Stimulated activated CD8-positive, alpha-beta memory T cell treated with anti-CD3 and anti-CD28 coated beads, Interleukin-7, amount 100 ng/mL, for 48 hours (primary cell): ENCODE measurements around the gene NCAM1.

ENCODE experiments used
- DNase-seq, 2 donors: peaks; one replicate each; pipeline ENCODE4 v3.0.0-alpha.2; 2020; ENCODE audit warnings: low read depth in 1 of 2; ENCODE audit errors: extremely low read depth in 1 of 2

The NCAM1 gene

GRCh38 chr11:113272927-113273615, 311.9 kb downstream of the NCAM1 start:
- DNase-seq = no peak

GRCh38 chr11:113273720-113274119, 312.5 kb downstream of the NCAM1 start:
- no peak for DNase-seq

- no peak for DNase-seq
Observed at GRCh38 chr11:113274713-113275582, 313.7 kb downstream of the NCAM1 start.

- no peak for DNase-seq
Observed at GRCh38 chr11:113275602-113276001, 314.4 kb downstream of the NCAM1 start.

GRCh38 chr11:113276466-113276865, 315.2 kb downstream of the NCAM1 start:
- DNase-seq = no peak

GRCh38 chr11:113277907-113278306, 316.7 kb downstream of the NCAM1 start:
- no peak for DNase-seq

- DNase-seq = no peak
Observed at GRCh38 chr11:113278481-113278880, 317.3 kb downstream of the NCAM1 start.

- no peak for DNase-seq
Observed at GRCh38 chr11:113278925-113279324, 317.7 kb downstream of the NCAM1 start.

- no peak for DNase-seq
Observed at GRCh38 chr11:113279591-113279990, 318.4 kb downstream of the NCAM1 start.

- no peak for DNase-seq
Observed at GRCh38 chr11:113281052-113281725, 320.0 kb downstream of the NCAM1 start.

- DNase-seq = no peak
Observed at GRCh38 chr11:113282898-113283437, 321.7 kb downstream of the NCAM1 start.

GRCh38 chr11:113283881-113284280, 322.7 kb downstream of the NCAM1 start:
- no peak for DNase-seq

- no peak for DNase-seq
Observed at GRCh38 chr11:113286009-113286408, 324.8 kb downstream of the NCAM1 start.

- no peak for DNase-seq
Observed at GRCh38 chr11:113286509-113287497, 325.6 kb downstream of the NCAM1 start.

- DNase-seq = no peak
Observed at GRCh38 chr11:113287801-113288200, 326.6 kb downstream of the NCAM1 start.

- DNase-seq = no peak
Observed at GRCh38 chr11:113288286-113288863, 327.2 kb downstream of the NCAM1 start.

GRCh38 chr11:113289431-113290187, 328.4 kb downstream of the NCAM1 start:
- peak; percentile 26 to 30 for DNase-seq

- no peak for DNase-seq
Observed at GRCh38 chr11:113293936-113294335, 332.7 kb downstream of the NCAM1 start.

- no peak for DNase-seq
Observed at GRCh38 chr11:113295993-113296392, 334.8 kb downstream of the NCAM1 start.
